ENCODE data around the gene GRB2. TPM values are rescaled to one million over a fixed set of nuclear protein-coding genes. Genes with fewer than 3 reads are reported as not detected.

GRB2 gene
- total RNA-seq (2013; cell fraction: nucleolus; rRNA removed): 189 and 244 TPM in 2 replicates
- total RNA-seq (2014; rRNA removed) (161 and 168 TPM in 2 replicates), total RNA-seq (2014; rRNA removed; fragmentation: Illumina TruSeq; extraction: Trizol) (113 and 118 TPM in 2 replicates), total RNA-seq (2021) (207 and 214 TPM in 2 replicates), polyA plus RNA-seq (2011; rRNA removed) (133 and 196 TPM in 2 replicates), polyA plus RNA-seq (2014; fragmentation: Illumina TruSeq; extraction: Trizol) (141 and 201 TPM in 2 replicates), polyA plus RNA-seq (2014; fragmentation: Nextera tagmentation; extraction: Ambion mirVana) (100 to 1,000 TPM; 113 to 152 TPM), polyA plus RNA-seq (2014; rRNA removed) (164 and 180 TPM in 2 replicates), polyA plus RNA-seq (2016; fragmentation: Nextera tagmentation; extraction: Ambion mirVana) (100 to 1,000 TPM; 263 to 268 TPM), polyA minus RNA-seq (2011; rRNA and poly(A)+ RNA removed) (52.6 and 94.4 TPM in 2 replicates), Bru-seq, nascent RNA (percentile 94 among the genes with signal in this experiment), BruChase-seq, experiment 1, labeled RNA remaining after a 6-hour chase (percentile 95 among the genes with signal in this experiment), BruChase-seq, experiment 2, labeled RNA remaining after a 2-hour chase (percentile 92 among the genes with signal in this experiment)
- polyA plus RNA-seq (2011; ENCODE audit: low read depth): 75.8 TPM
- 121 and 130 TPM in 2 replicates for polyA plus RNA-seq (2011; cell fraction: cytosol; rRNA removed)
- polyA plus RNA-seq (2011; cell fraction: nucleus; rRNA removed): 40.5 and 43.7 TPM in 2 replicates
- 118 and 123 TPM in 2 replicates for polyA plus RNA-seq (2012)
- 19.2 and 20.6 TPM in 2 replicates for polyA minus RNA-seq (2011; cell fraction: cytosol; rRNA and poly(A)+ RNA removed)
- 31.8 and 65.3 TPM in 2 replicates for polyA minus RNA-seq (2011; cell fraction: nucleus; rRNA and poly(A)+ RNA removed)
- long read RNA-seq, experiment 1, transcript GRB2-202 (6 exons, 3,248 nt): major isoform, 63 of 82 reads
- long read RNA-seq, experiment 1, partial matches to known transcripts: 0 of 82 reads
- long read RNA-seq, experiment 1, other reads (novel, unspliced or antisense): 17 of 82 reads
- long read RNA-seq, experiment 2, transcript GRB2-202 (6 exons, 3,248 nt): major isoform, 115 of 150 reads
- long read RNA-seq, experiment 2, partial matches to known transcripts: 4 of 150 reads
- long read RNA-seq, experiment 2, other reads (novel, unspliced or antisense): 27 of 150 reads

DNA sequence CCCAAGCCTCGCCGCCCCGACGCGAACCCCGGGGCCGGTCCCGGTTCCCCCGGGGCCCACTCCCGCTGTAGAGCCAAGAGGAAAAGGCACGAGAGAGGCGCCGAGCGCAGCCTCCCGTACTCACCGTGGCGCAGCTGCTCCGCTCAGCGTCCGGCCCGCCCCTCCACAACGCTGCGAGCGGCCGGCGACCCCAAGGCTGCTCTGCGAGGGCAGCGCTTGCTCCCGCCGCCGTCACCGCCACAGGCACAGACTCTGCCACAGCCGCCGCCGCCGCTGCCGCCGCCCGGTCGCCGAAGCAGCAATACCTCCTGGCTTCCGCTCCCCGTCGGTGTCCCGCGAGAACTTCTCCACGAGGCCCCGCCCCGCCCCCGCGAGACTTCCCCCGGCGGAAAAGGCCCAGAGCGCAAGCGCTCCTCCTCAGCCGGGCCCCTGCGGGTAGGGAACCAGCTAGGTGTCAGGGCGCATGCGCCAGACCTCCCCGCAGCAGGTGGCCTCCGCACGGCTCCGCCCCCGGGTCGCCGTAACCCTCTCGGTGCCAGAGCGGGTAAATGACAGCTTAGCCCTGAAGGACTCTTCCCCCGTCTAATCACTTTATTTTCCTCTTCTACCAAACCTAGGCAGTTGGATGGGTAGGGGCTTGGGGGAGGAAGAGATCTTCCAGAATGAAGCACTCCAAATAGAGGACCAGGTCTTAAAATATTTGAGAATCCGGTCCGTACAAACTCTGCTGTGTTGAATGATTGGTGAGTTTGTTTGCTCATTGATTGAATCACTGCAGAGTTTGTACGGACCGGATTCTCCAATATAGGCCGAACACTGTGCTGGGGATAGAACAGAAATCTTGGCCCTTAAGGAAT lies at the start of gene GRB2:
TSS of gene GRB2 (minus strand) at position 314 of the 857 bp plus-strand sequence. CDS start 12,050 bp downstream, outside the sequence.
- WGBS (ENCODE audit: insufficient coverage, insufficient replicate concordance, low lambda C conversion rate, missing lambda C conversion rate): 1% methylated on average over 71 of the region's 74 CpGs
- Histone ChIP-seq H2AFZ (ENCODE audit: control insufficient read depth, low read depth, low read length) (peak within 1 kb of the TSS; percentile 95), H4K20me1 (ENCODE audit: control insufficient read depth, insufficient read depth) (peaks cover 2% of the 10 kb centered on the region), H3K4me1 (ENCODE audit: control insufficient read depth, insufficient read depth, low read length) (peaks cover 16% of the 10 kb centered on the region), H3K4me3 (peak within 1 kb of the TSS; percentile 87), H3K36me3 (ENCODE audit: control insufficient read depth in 2 of 2, insufficient read depth in 2 of 2, low read length in 1 of 2) (no peaks in the 10 kb centered on the region; a peak in 1 of 4 replicates), H3K27ac (ENCODE audit: control insufficient read depth, insufficient read depth) (peak within 1 kb of the TSS; percentile 91), H3K27me3 (replicated peaks in 1 of 2; ENCODE audit: control insufficient read depth in 2 of 2, insufficient read depth in 2 of 2, low read length in 1 of 2) (no peaks in the 10 kb centered on the region), H3K79me2 (ENCODE audit: control insufficient read depth, insufficient read depth, low read length) (peaks cover 50% of the 10 kb centered on the region), H3K9me3 (replicated peaks; ENCODE audit: control insufficient read depth, insufficient read depth, low read length) (no peaks in the 10 kb centered on the region), H3K9ac (ENCODE audit: control insufficient read depth, insufficient read depth, low read length) (peak within 1 kb of the TSS; percentile 97), H3K4me2 (ENCODE audit: control insufficient read depth, insufficient read depth) (peak within 1 kb of the TSS; percentile 92)
- in situ Hi-C loops (cut with MboI): no loop called here
- FAIRE-seq (peak; percentile 89), DNase-seq (ENCODE audit: low read depth, low spot score) (peak; percentile 83), ATAC-seq (peak; percentile 82)
- ChIA-PET SMC1A (ENCODE audit: uncharacterized antibody, unreplicated experiment) (interaction anchor here (0.6 to 4.0 kb wide), 17 partner anchors 9 to 291 kb away, joined by 3 to 21 read pairs (median 4); partner anchors contain the start of genes GGA3, MIF4GD, MRPS7 and SLC25A19), CTCF (interaction anchor here (0.5 to 6.1 kb wide), 13 partner anchors 8 to 292 kb away, joined by 3 to 52 read pairs (median 4); partner anchors contain the start of genes MIF4GD and SLC25A19), RAD21 (ENCODE audit: unreplicated experiment) (interaction anchor here (0.5 to 5.0 kb wide), 21 partner anchors 9 to 445 kb away, joined by 3 to 46 read pairs (median 6); partner anchors contain the start of genes MIF4GD, MRPS7, NUP85 and SLC25A19), POLR2A (interaction anchor here (0.6 to 3.6 kb wide), 19 partner anchors 9 to 135 kb away, joined by 3 to 30 read pairs (median 4); partner anchors contain the start of genes MIF4GD, SLC25A19 and TMEM94)
- no TSS peak for BruUV-seq (replicated peaks)
- intact Hi-C loops (cut with micrococcal nuclease; ENCODE audit: unreplicated experiment): loop anchor here (2.0 kb wide), 2 partner anchors 115 to 135 kb away; partner anchors contain the start of gene MIF4GD
- no peak for TF ChIP-seq IRF4 (IDR thresholded peaks at IDR 0.05; ENCODE audit: low read depth, low read length)
- TF ChIP-seq POU2F2 (IDR thresholded peaks at IDR 0.05; ENCODE audit: borderline replicate concordance, low read depth, low read length): 0 out of 3 replicates have a peak, but pooled peaks have one; percentile 60
- TF ChIP-seq YY1 (IDR thresholded peaks at IDR 0.05; ENCODE audit: low read depth, low read length): peak; percentile 49; the same call in 1 of the 2 replicates
- TF ChIP-seq CHD2 (IDR thresholded peaks at IDR 0.05; ENCODE audit: borderline replicate concordance, low read depth, low read length): peak; percentile 98
- TF ChIP-seq STAT1 (conservative IDR thresholded peaks at IDR 0.05): no peak
- TF ChIP-seq, protein P1, sequence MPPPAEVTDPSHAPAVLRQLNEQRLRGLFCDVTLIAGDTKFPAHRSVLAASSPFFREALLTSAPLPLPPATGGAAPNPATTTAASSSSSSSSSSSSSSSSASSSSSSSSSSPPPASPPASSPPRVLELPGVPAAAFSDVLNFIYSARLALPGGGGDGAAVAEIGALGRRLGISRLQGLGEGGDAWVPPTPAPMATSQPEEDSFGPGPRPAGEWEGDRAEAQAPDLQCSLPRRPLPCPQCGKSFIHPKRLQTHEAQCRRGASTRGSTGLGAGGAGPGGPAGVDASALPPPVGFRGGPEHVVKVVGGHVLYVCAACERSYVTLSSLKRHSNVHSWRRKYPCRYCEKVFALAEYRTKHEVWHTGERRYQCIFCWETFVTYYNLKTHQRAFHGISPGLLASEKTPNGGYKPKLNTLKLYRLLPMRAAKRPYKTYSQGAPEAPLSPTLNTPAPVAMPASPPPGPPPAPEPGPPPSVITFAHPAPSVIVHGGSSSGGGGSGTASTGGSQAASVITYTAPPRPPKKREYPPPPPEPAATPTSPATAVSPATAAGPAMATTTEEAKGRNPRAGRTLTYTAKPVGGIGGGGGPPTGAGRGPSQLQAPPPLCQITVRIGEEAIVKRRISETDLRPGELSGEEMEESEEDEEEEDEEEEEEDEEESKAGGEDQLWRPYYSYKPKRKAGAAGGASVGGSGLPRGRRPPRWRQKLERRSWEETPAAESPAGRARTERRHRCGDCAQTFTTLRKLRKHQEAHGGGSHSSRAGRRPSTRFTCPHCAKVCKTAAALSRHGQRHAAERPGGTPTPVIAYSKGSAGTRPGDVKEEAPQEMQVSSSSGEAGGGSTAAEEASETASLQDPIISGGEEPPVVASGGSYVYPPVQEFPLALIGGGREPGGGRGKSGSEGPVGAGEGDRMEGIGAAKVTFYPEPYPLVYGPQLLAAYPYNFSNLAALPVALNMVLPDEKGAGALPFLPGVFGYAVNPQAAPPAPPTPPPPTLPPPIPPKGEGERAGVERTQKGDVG (CRISPR knock-in tag; IDR thresholded peaks at IDR 0.05): no peak
- TF ChIP-seq SRF (IDR thresholded peaks at IDR 0.05; ENCODE audit: low read depth in 2 of 2, low read length in 2 of 2): peak; percentile 69 to 91
- TF ChIP-seq, protein P2, sequence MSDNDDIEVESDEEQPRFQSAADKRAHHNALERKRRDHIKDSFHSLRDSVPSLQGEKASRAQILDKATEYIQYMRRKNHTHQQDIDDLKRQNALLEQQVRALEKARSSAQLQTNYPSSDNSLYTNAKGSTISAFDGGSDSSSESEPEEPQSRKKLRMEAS (IDR thresholded peaks at IDR 0.05; ENCODE audit: low read depth, low read length): no peak
- peak; percentile 78 for TF ChIP-seq IKZF1 (conservative IDR thresholded peaks at IDR 0.05)
- peak; percentile 46; the same call in 1 of the 2 replicates for TF ChIP-seq NBN (IDR thresholded peaks at IDR 0.05)
- peak; percentile 63 for TF ChIP-seq MXI1 (IDR thresholded peaks at IDR 0.05; ENCODE audit: low read depth, low read length)
- peak; percentile 62; the same call in 1 of the 2 replicates for TF ChIP-seq GATAD2B (conservative IDR thresholded peaks at IDR 0.05; ENCODE audit: low read depth)
- TF ChIP-seq BHLHE40 (IDR thresholded peaks at IDR 0.05; ENCODE audit: borderline replicate concordance in 1 of 2, low read depth in 2 of 2, low read length in 1 of 2): peak in 1 of 2 experiments; percentile 59; a peak in 2 of 4 replicates
- peak in 1 of 2 experiments; percentile 30; a peak in 1 of 4 replicates for TF ChIP-seq EP300 (IDR thresholded peaks at IDR 0.05; ENCODE audit: borderline replicate concordance in 1 of 2, control insufficient read depth in 1 of 2, low read depth in 2 of 2, low read length in 2 of 2)

Data from GM12878 (cell line).